Stimulated activated CD4-positive, alpha-beta T cell treated with anti-CD3 and anti-CD28 coated beads, Interleukin-1b, Interleukin-23, amount 100 ng/mL, for 24 hours (primary cell): ENCODE results near the gene LDB2.

Experiments
- DNase-seq, 4 experiments: peaks; one replicate each; pipeline ENCODE4 v3.0.0-alpha.2; 2020; ENCODE audit warnings: low read depth in 4 of 4, low spot score in 1 of 4

LDB2 gene

GRCh38 chr4:16760617-16761363 lies 137.7 kb downstream of the LDB2 start:
- no peak for DNase-seq

- DNase-seq: no peak
These were observed 138.4 kb downstream of the LDB2 start for GRCh38 chr4:16759931-16760582.

GRCh38 chr4:16758816-16759215 lies 139.6 kb downstream of the LDB2 start:
- no peak for DNase-seq

- DNase-seq: no peak
These were observed 140.2 kb downstream of the LDB2 start for GRCh38 chr4:16758255-16758654.

GRCh38 chr4:16757080-16757521 lies 141.3 kb downstream of the LDB2 start:
- no peak for DNase-seq

GRCh38 chr4:16754104-16754503 lies 144.3 kb downstream of the LDB2 start:
- no peak for DNase-seq

GRCh38 chr4:16752150-16752549 lies 146.3 kb downstream of the LDB2 start:
- no peak for DNase-seq

- DNase-seq: no peak
These were observed 147.4 kb downstream of the LDB2 start for GRCh38 chr4:16750882-16751642.

- DNase-seq: no peak
These were observed 148.2 kb downstream of the LDB2 start for GRCh38 chr4:16750216-16750615.

- DNase-seq: no peak
These were observed 152.6 kb downstream of the LDB2 start for GRCh38 chr4:16745887-16746286.

- no peak for DNase-seq
These were observed 153.3 kb downstream of the LDB2 start for GRCh38 chr4:16745009-16745635.

GRCh38 chr4:16741287-16741686 lies 157.2 kb downstream of the LDB2 start:
- DNase-seq: no peak

GRCh38 chr4:16739997-16740624 lies 158.3 kb downstream of the LDB2 start:
- DNase-seq: no peak

GRCh38 chr4:16738558-16738957 lies 159.9 kb downstream of the LDB2 start:
- DNase-seq: no peak

- DNase-seq: no peak
These were observed 164.9 kb downstream of the LDB2 start for GRCh38 chr4:16733509-16733908.

GRCh38 chr4:16732741-16733140 lies 165.7 kb downstream of the LDB2 start:
- no peak for DNase-seq

- no peak for DNase-seq
These were observed 166.6 kb downstream of the LDB2 start for GRCh38 chr4:16731776-16732380.

GRCh38 chr4:16730522-16731205 lies 167.8 kb downstream of the LDB2 start:
- DNase-seq: no peak

- no peak for DNase-seq
These were observed 169.1 kb downstream of the LDB2 start for GRCh38 chr4:16729336-16729735.

- DNase-seq: no peak
These were observed 169.6 kb downstream of the LDB2 start for GRCh38 chr4:16728849-16729248.
